K562 (cell line): ENCODE results near the gene PLCG2. TPM values are rescaled to one million over a fixed set of nuclear protein-coding genes. Genes with fewer than 3 reads are reported as not detected.

Experiments
- ATAC-seq: fragments of 200-7000 bp; cut with Tn5 transposase; 3 replicates; pipeline ENCODE4 v1.9.1; 2020; ENCODE audit warnings: moderate library complexity
- BruUV-seq: library from RNA; stranded (reverse); fragments of 400-500 nt; replicated peaks from 2 replicates; lab custom pipeline; 2021; lab: Mats Ljungman, UMichigan
- CTCF ChIA-PET: fragments of 300-600 bp; formaldehyde crosslinking; extraction: SDS; loops from one replicate; lab custom pipeline; 2021; ENCODE audit warnings: low intra/inter-chr PET ratio; lab: Yijun Ruan, JAX
- POLR2A ChIA-PET: fragments of 300-600, 350-650 bp; sonication (Branson Sonifier 250); formaldehyde crosslinking; extraction: SDS; loops from one replicate; lab custom pipeline; 2021; ENCODE audit warnings: antibody characterized with exemption, inconsistent platforms; lab: Yijun Ruan, JAX
- DNase-seq, 4 experiments: peaks; one replicate each; pipeline versions ENCODE4 v3.0.0 to v3.0.0-alpha.2; 2011 to 2018; ENCODE audit warnings: low spot score in 3 of 4, mixed read lengths in 3 of 4; ENCODE audit errors: extremely low read depth in 1 of 4
- FAIRE-seq: peaks from 2 replicates; lab custom pipeline; 2011; peaks lifted over from hg19 to GRCh38; lab: Jason Lieb, UNC
- H2AFZ ChIP-seq: 2 replicates; pipeline ENCODE4 v1.6.0; 2011; ENCODE audit warnings: low read depth, low read length, control low read depth, inconsistent platforms
- H3K27ac ChIP-seq: fragments of 200-600 bp; 3 replicates; pipeline ENCODE4 v1.8.0; 2011; ENCODE audit warnings: low read depth, mild to moderate bottlenecking, control low read depth, inconsistent platforms, low read length, moderate library complexity, mixed read lengths; ENCODE audit errors: extremely low read depth
- H3K27me3 ChIP-seq, 2 experiments: fragments of 300-600 bp in 1 of 2; 2 replicates in 1 of 2; 3 replicates in 1 of 2; pipeline versions ENCODE4 v1.6.0 to v1.8.0; 2011; ENCODE audit warnings: inconsistent platforms in 2 of 2, low read length in 2 of 2, mild to moderate bottlenecking in 1 of 2, mixed read lengths in 1 of 2, moderate library complexity in 1 of 2; ENCODE audit not compliant: control insufficient read depth in 2 of 2, insufficient read depth in 2 of 2
- H3K36me3 ChIP-seq: fragments of 300-600 bp; 3 replicates; pipeline ENCODE4 v1.8.0; 2011; ENCODE audit warnings: mild to moderate bottlenecking, low read length, inconsistent platforms; ENCODE audit not compliant: control insufficient read depth, insufficient read depth
- H3K4me1 ChIP-seq, 2 experiments: fragments of 200-600 bp in 1 of 2; replicated peaks in 1 of 2; 2 replicates in 1 of 2; 3 replicates in 1 of 2; pipeline versions ENCODE4 v1.5.1 to v1.8.0; 2011; ENCODE audit warnings: inconsistent platforms in 2 of 2, low read length in 2 of 2, mild to moderate bottlenecking in 1 of 2, mixed read lengths in 1 of 2, moderate library complexity in 1 of 2; ENCODE audit not compliant: control insufficient read depth in 2 of 2, insufficient read depth in 2 of 2
- H3K4me2 ChIP-seq: 2 replicates; pipeline ENCODE4 v1.6.1; 2011; ENCODE audit warnings: low read length, control low read depth, inconsistent platforms, mixed read lengths; ENCODE audit not compliant: insufficient read depth
- H3K4me3 ChIP-seq: fragments of 200-600 bp; sonication (generic), shearing (Covaris generic); 2 replicates; pipeline ENCODE4 v1.5.1; 2016; ENCODE audit warnings: control low read depth, inconsistent platforms
- H3K79me2 ChIP-seq: fragments of 200-600 bp; 3 replicates; pipeline ENCODE4 v1.8.0; 2011; ENCODE audit warnings: low read length, inconsistent platforms; ENCODE audit not compliant: control insufficient read depth, insufficient read depth
- H3K9ac ChIP-seq, 2 experiments: 2 replicates each; pipeline versions ENCODE4 v1.6.0 to v1.6.1; 2011; ENCODE audit warnings: low read depth in 2 of 2, low read length in 2 of 2, control low read depth in 1 of 2, inconsistent platforms in 1 of 2, mild to moderate bottlenecking in 1 of 2, mixed read lengths in 1 of 2; ENCODE audit not compliant: insufficient read depth in 1 of 2
- H3K9me1 ChIP-seq: one replicate; pipeline ENCODE4 v1.6.0; 2011; ENCODE audit warnings: inconsistent platforms, mild to moderate bottlenecking, low read length, moderate library complexity; ENCODE audit not compliant: control insufficient read depth, insufficient read depth
- H3K9me3 ChIP-seq: replicated peaks from 2 replicates; pipeline ENCODE4 v1.5.1; 2011; ENCODE audit warnings: low read depth, low read length, inconsistent platforms; ENCODE audit not compliant: control insufficient read depth, insufficient read depth
- H4K20me1 ChIP-seq: replicated peaks from 2 replicates; pipeline ENCODE4 v1.6.1; 2011; ENCODE audit warnings: low read length, inconsistent platforms, mixed read lengths; ENCODE audit not compliant: control insufficient read depth, insufficient read depth
- BCOR ChIP-seq: fragments of 450-650 bp; IDR thresholded peaks from 2 replicates; pipeline ENCODE4 v1.6.1; 2016
- NFRKB ChIP-seq: fragments of 450-650 bp; IDR thresholded peaks from 2 replicates; pipeline ENCODE4 v1.6.1; 2016; ENCODE audit warnings: low read depth
- RBM25 ChIP-seq: fragments of 200-400 bp; formaldehyde crosslinking; IDR thresholded peaks from 2 replicates; pipeline ENCODE4 v1.6.1; 2018; ENCODE audit warnings: low read length, low read depth, moderate library complexity; ENCODE audit not compliant: severe bottlenecking
- SMARCA5 ChIP-seq: fragments of 450-650 bp; IDR thresholded peaks from 2 replicates; pipeline ENCODE4 v1.6.1; 2016
- ZFP36 ChIP-seq: fragments of 150-350 bp; IDR thresholded peaks from 2 replicates; pipeline ENCODE4 v1.6.1; 2018; ENCODE audit warnings: low read length, low read depth; ENCODE audit not compliant: partially characterized antibody
- ZNF436 ChIP-seq: fragments of 250-450, 450-650 bp; sonication (Bioruptor Pico); formaldehyde crosslinking; IDR thresholded peaks from 2 replicates; pipeline ENCODE4 v1.7.0; 2020; ENCODE audit warnings: mild to moderate bottlenecking
- ZNF586 ChIP-seq: fragments of 450-650 bp; formaldehyde crosslinking; conservative IDR thresholded peaks from 2 replicates; pipeline ENCODE4 v1.4.0; 2020; ENCODE audit warnings: mild to moderate bottlenecking, moderate library complexity
- ZNF766 ChIP-seq: fragments of 200-800 bp; sonication (Bioruptor generic); conservative IDR thresholded peaks from 2 replicates; pipeline ENCODE4 v1.6.1; 2016; ENCODE audit warnings: missing genetic modification characterization, missing compliant biosample characterization
- WGBS: fragments of 100-300 bp; shearing (Covaris generic); methylation state at CpG from one replicate; pipeline ENCODE4 v1.1.6; 2016; ENCODE audit warnings: low coverage, mixed read lengths; ENCODE audit not compliant: insufficient coverage; ENCODE audit errors: missing lambda C conversion rate; 5-methylcytosine and 5-hydroxymethylcytosine counted together
- in situ Hi-C: fragments of 300-500 bp; cut with MboI; formaldehyde crosslinking; loops from 4 replicates; pipeline ENCODE4 v1.15.0; 2018; ENCODE audit warnings: inconsistent platforms, mixed read lengths
- intact Hi-C: fragments of 100-400 bp; cut with micrococcal nuclease; formaldehyde crosslinking; loops from 2 replicates; pipeline ENCODE4 v1.14.2; 2022
- polyA plus RNA-seq, 8 experiments: library from polyadenylated mRNA; depleted of rRNA in 4 of 8; stranded (reverse) in 5 of 8; unstranded in 3 of 8; fragments of >200 nt; fragmentation: Nextera tagmentation in 2 of 8; fragmentation: Illumina TruSeq in 1 of 8; extraction: Ambion mirVana in 2 of 8; extraction: Trizol in 1 of 8; gene quantifications; 2 replicates each; pipeline versions ENCODE4 v1.2.1 to v1.2.3, GENCODE V29; 2011 to 2014; ENCODE audit warnings: inconsistent platforms in 1 of 8, missing spikeins in 1 of 8
- total RNA-seq, 7 experiments: library from RNA; depleted of rRNA in 6 of 7; stranded (reverse); fragments of >200 nt in 6 of 7; fragmentation: Illumina TruSeq in 2 of 7; extraction: Trizol in 2 of 7; gene quantifications; 2 replicates each; pipeline versions ENCODE4 v1.2.1 to v1.2.3, GENCODE V29; 2011 to 2021; ENCODE audit warnings: low replicate concordance in 1 of 7

PLCG2 gene
- total and polyA plus RNA-seq, 9 of the 15 experiments (the other 6 are each of a cell fraction or from before 2014, with no cell fraction given): 0.94 to 7.1 (median 3.1) TPM

DNA sequence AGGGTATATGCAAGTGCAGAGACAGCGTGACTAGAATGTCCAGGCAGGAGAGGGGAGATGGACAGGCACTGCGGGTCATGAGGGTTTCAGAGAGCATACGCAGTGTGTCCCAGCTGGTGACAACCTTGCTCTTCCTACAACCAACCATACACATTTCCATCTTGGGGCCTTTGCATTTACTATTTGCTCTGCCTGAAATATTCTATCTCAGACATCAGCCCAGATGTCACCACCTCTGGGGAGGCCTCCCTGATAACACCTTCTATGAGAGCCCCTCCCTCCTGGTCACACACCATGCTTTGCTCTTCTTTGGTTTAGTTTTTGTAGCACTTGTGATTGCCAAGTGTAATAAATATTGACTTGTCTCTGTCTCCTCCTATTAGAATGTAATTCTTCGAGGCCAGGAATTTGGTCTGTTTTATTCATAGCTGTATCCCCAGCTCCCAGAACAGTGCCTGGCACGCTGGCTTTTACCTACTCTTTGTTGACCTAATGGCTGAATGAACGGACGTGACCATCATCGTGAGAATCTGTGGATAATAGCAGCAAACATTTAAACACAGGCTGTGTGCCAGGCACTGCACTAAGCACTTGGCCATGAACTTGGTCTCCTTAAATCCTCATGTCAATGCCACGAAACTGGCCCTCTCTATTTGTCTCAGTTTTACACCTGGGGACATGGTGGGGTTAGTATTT lies 51.9 kb downstream of the PLCG2 start:
- Histone ChIP-seq H3K4me2 (no peak overlapping the region), H3K4me1 (peaks cover 0 to 6% of the 10 kb centered on the region in 2 experiments; a peak in 4 of 5 replicates), H3K27ac (no peak overlapping the region), H3K9me1 (no peaks in the 10 kb centered on the region), H3K36me3 (no peaks in the 10 kb centered on the region), H3K27me3 (peaks cover 0 to 49% of the 10 kb centered on the region in 2 experiments; a peak in 3 of 5 replicates), H2AFZ (no peak overlapping the region), H4K20me1 (no peaks in the 10 kb centered on the region; the same call in 1 of the 2 replicates), H3K9ac (no peak overlapping the region), H3K4me3 (no peak overlapping the region), H3K9me3 (no peaks in the 10 kb centered on the region), H3K79me2 (no peaks in the 10 kb centered on the region)
- TF ChIP-seq SMARCA5 (peak; percentile 34; the same call in 1 of the 2 replicates), ZNF586 (CRISPR knock-in tag) (no peak), ZNF766 (CRISPR knock-in tag) (0 out of 2 replicates have a peak, but pooled peaks have one; percentile 21), ZFP36 (peak; percentile 98), BCOR (0 out of 2 replicates have a peak, but pooled peaks have one; percentile 15), ZNF436 (CRISPR knock-in tag) (peak; percentile 84), NFRKB (no peak), RBM25 (peak; percentile 69)
- ChIA-PET CTCF (no interaction called here), POLR2A (interaction anchor here (0.6 to 0.7 kb wide), 2 partner anchors 80 to 286 kb away, joined by 3 to 5 read pairs; no protein-coding TSS in a partner anchor)
- 15% methylated on average over 9 of the region's 9 CpGs for WGBS
- in situ Hi-C loops (no loop called here), intact Hi-C loops (no loop called here)
- FAIRE-seq (no peak), ATAC-seq (no peak), DNase-seq (no peak)
- BruUV-seq: no TSS peak
